AG04449 (cell line): Measurements from ENCODE around the gene TLN1.
A peak's percentile ranks its signal among the peaks of the same experiment; 100 is the strongest.

Source experiments
- CTCF ChIA-PET: fragments of 350-600 bp; formaldehyde crosslinking; extraction: SDS; loops from one replicate; lab custom pipeline; 2021; ENCODE audit warnings: antibody characterized with exemption; lab: Yijun Ruan, JAX
- POLR2A ChIA-PET: fragments of 400-600, 350-600 bp; formaldehyde crosslinking; extraction: SDS; loops from one replicate; lab custom pipeline; 2020; ENCODE audit warnings: antibody characterized with exemption, inconsistent platforms; lab: Yijun Ruan, JAX
- DNase-seq: peaks from one replicate; pipeline ENCODE4 v3.0.0-alpha.2; 2010; ENCODE audit warnings: low read depth, low spot score
- H3K4me3 ChIP-seq: 2 replicates; pipeline ENCODE4 v1.5.1; 2011; ENCODE audit warnings: low read depth, mild to moderate bottlenecking, control low read depth, low read length
- CTCF ChIP-seq: IDR thresholded peaks from one replicate; pipeline ENCODE4 v1.5.1; 2011; ENCODE audit warnings: mild to moderate bottlenecking, moderate library complexity, low read length, control low read depth, inconsistent platforms; ENCODE audit not compliant: insufficient read depth; ENCODE audit errors: missing control alignments

The TLN1 gene

GRCh38 chr9:35698231-35698630, 33.8 kb downstream of the TLN1 start:
- CTCF ChIA-PET: interaction anchor here (0.9 to 34.3 kb wide), 6 partner anchors 11 to 95 kb away, joined by 4 to 816 read pairs (median 24); partner anchors contain the start of genes CCDC107, CREB3, RMRP and TLN1
- no peak overlapping the region for H3K4me3 ChIP-seq
- POLR2A ChIA-PET: interaction anchor here (0.6 to 15.8 kb wide), 3 partner anchors 8 to 31 kb away, joined by 4 to 325 read pairs (median 6); partner anchors contain the start of genes CREB3, TLN1 and TPM2
- DNase-seq: no peak
- TF ChIP-seq CTCF: no peak

- DNase-seq: no peak
- POLR2A ChIA-PET: interaction anchor here (15.8 kb wide), 1 partner anchor 31 kb away, joined by 325 read pairs; the partner anchor contains the start of genes CREB3 and TLN1
Observed at GRCh38 chr9:35697486-35697885, 34.5 kb downstream of the TLN1 start.

GRCh38 chr9:35696520-35697215, 35.3 kb downstream of the TLN1 start:
- CTCF ChIA-PET: interaction anchor here (0.6 to 34.3 kb wide), 14 partner anchors 9 to 186 kb away, joined by 3 to 816 read pairs (median 10); partner anchors contain the start of genes ARHGEF39, CCDC107, CREB3 and GBA2
- no peak for DNase-seq
- peak; percentile 78 for TF ChIP-seq CTCF

More at GRCh38 chr9:35697486-35697885, 34.5 kb downstream of the TLN1 start:
- no peak for TF ChIP-seq CTCF
- CTCF ChIA-PET: interaction anchor here (1.3 to 34.3 kb wide), 8 partner anchors 10 to 185 kb away, joined by 3 to 816 read pairs (median 16); partner anchors contain the start of genes ARHGEF39, CCDC107, CREB3 and RMRP
- no peak overlapping the region for H3K4me3 ChIP-seq

GRCh38 chr9:35695943-35696401, 36.0 kb downstream of the TLN1 start:
- no peak for TF ChIP-seq CTCF
- CTCF ChIA-PET: interaction anchor here (0.6 to 34.3 kb wide), 13 partner anchors 9 to 186 kb away, joined by 3 to 816 read pairs (median 10); partner anchors contain the start of genes ARHGEF39, CCDC107, CREB3 and GBA2
- DNase-seq: no peak
- POLR2A ChIA-PET: interaction anchor here (0.6 to 15.8 kb wide), 10 partner anchors 7 to 51 kb away, joined by 3 to 325 read pairs (median 5); partner anchors contain the start of genes CREB3 and TLN1
- no peak overlapping the region for H3K4me3 ChIP-seq

More at GRCh38 chr9:35696520-35697215, 35.3 kb downstream of the TLN1 start:
- POLR2A ChIA-PET: interaction anchor here (0.6 to 15.8 kb wide), 8 partner anchors 8 to 52 kb away, joined by 3 to 325 read pairs (median 5); partner anchors contain the start of genes CREB3 and TLN1
- no peak overlapping the region for H3K4me3 ChIP-seq

GRCh38 chr9:35691757-35692301, 40.2 kb downstream of the TLN1 start:
- ChIA-PET CTCF (interaction anchor here (0.9 to 34.3 kb wide), 5 partner anchors 9 to 180 kb away, joined by 3 to 816 read pairs (median 9); partner anchors contain the start of genes CCDC107, CREB3, RMRP and TLN1), POLR2A (interaction anchor here (0.5 to 15.8 kb wide), 9 partner anchors 8 to 37 kb away, joined by 3 to 325 read pairs (median 9); partner anchors contain the start of genes ARHGEF39, CCDC107, CREB3 and RMRP)
- DNase-seq: no peak
- H3K4me3 ChIP-seq: no peak overlapping the region; the same call in 1 of the 2 replicates
- no peak for TF ChIP-seq CTCF
